Thyroid gland (tissue), 4 donors: ENCODE results near the gene GNG12.

Experiments
- POLR2A ChIP-seq, 2 donors: fragments of 450-650 bp; IDR thresholded peaks; one replicate each; pipeline ENCODE4 v1.6.1; 2017; ENCODE audit warnings: antibody characterized with exemption in 2 of 2, mild to moderate bottlenecking in 2 of 2, moderate library complexity in 1 of 2
- TF ChIP-seq, protein P1 (sequence below), 6 experiments: fragments of 200-600 bp in 3 of 6; fragments of 450-650 bp in 3 of 6; sonication (generic) in 3 of 6; IDR thresholded peaks; one replicate each; pipeline ENCODE4 v1.5.1; 2016 to 2019; ENCODE audit warnings: antibody characterized with exemption in 6 of 6, mild to moderate bottlenecking in 2 of 6, inconsistent platforms in 1 of 6, moderate library complexity in 1 of 6

DNA sequence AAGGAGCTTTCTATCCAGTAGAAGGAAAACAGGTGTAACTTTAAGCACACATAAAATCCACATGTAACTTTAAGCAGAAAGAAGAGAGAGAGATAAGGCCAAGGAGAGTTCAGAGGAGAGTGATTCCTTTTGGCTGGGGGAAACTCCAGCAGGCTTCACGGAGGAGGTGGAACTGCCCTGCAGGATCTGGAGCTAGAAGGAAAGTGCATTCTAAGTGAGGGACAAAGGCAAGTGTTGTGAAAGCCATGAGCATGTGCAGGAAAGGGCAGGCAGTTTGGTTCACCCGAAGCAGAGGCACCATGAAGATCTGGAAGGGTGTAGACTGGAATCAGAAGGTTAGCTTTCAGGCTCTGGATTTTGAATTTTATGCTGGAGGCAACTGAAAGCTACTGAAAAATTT, 101.9 kb downstream of the GNG12 start:
- TF ChIP-seq, protein P1, sequence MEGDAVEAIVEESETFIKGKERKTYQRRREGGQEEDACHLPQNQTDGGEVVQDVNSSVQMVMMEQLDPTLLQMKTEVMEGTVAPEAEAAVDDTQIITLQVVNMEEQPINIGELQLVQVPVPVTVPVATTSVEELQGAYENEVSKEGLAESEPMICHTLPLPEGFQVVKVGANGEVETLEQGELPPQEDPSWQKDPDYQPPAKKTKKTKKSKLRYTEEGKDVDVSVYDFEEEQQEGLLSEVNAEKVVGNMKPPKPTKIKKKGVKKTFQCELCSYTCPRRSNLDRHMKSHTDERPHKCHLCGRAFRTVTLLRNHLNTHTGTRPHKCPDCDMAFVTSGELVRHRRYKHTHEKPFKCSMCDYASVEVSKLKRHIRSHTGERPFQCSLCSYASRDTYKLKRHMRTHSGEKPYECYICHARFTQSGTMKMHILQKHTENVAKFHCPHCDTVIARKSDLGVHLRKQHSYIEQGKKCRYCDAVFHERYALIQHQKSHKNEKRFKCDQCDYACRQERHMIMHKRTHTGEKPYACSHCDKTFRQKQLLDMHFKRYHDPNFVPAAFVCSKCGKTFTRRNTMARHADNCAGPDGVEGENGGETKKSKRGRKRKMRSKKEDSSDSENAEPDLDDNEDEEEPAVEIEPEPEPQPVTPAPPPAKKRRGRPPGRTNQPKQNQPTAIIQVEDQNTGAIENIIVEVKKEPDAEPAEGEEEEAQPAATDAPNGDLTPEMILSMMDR (IDR thresholded peaks at IDR 0.05): no peak
- TF ChIP-seq POLR2A (IDR thresholded peaks at IDR 0.05): no peak
